Left ventricle myocardium inferior (tissue), 1 donor: ENCODE results near the gene ANGPTL8. TPM values are rescaled to one million over a fixed set of nuclear protein-coding genes. Genes with fewer than 3 reads are reported as not detected.

Experiments
- DNase-seq: peaks from one replicate; pipeline ENCODE4 v3.0.0-alpha.2; 2020
- H3K27ac ChIP-seq: fragments of 200-600 bp; replicated peaks from 2 replicates; pipeline ENCODE4 v1.8.0; 2021
- H3K27me3 ChIP-seq: fragments of 200-600 bp; 2 replicates; pipeline ENCODE4 v1.8.0; 2021; ENCODE audit warnings: low read depth
- H3K36me3 ChIP-seq: fragments of 200-600 bp; 2 replicates; pipeline ENCODE4 v1.8.0; 2021
- H3K4me1 ChIP-seq: fragments of 200-600 bp; 2 replicates; pipeline ENCODE4 v1.8.0; 2021
- H3K4me3 ChIP-seq: fragments of 200-600 bp; 2 replicates; pipeline ENCODE4 v1.8.0; 2021; ENCODE audit warnings: mild to moderate bottlenecking, moderate library complexity
- H3K9me3 ChIP-seq: fragments of 200-600 bp; replicated peaks from 2 replicates; pipeline ENCODE4 v1.8.0; 2021
- intact Hi-C: fragments of 100-400 bp; cut with micrococcal nuclease; formaldehyde crosslinking; loops from one replicate; pipeline ENCODE4 v1.11.0; 2022
- total RNA-seq: library from RNA; stranded (reverse); fragmentation: NEBNext Ultra II Directional; extraction: Animal tissue kit (Norgen Biotek cat#: 25700); gene quantifications from one replicate; pipeline ENCODE4 v1.2.1, GENCODE V29; 2021
- TF ChIP-seq, protein P1 (sequence below): fragments of 200-600 bp; IDR thresholded peaks from 2 replicates; pipeline ENCODE4 v1.8.0; 2021; ENCODE audit warnings: antibody characterized with exemption, mild to moderate bottlenecking, borderline replicate concordance
- donor health status: DM: no; HTN: yes; CAD: no; lungs with severe emphysema.

ANGPTL8 gene
- total RNA-seq, 1 donor from 2014 or later, result not detected

DNA sequence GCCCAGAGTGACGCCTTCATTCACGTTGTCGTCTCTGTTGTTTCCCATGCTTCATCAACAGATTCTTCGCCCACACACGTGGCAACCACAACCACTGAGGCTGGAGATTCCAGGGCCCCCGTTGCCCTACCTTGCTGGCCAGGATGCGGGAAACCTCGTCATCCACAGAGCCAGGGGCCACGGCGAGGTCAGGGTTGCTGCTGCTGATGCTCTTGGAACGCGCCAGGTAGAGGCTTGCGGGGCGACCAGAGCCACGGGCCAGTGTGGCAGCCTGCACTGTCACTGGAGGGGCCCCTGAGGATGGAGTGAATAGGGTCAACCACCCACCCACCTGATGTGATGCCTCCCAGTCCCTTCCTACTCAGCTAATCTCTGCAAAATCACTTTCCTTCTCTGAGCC is 6.3 kb upstream of the ANGPTL8 start:
- no peak for DNase-seq
- Histone ChIP-seq H3K27me3 (no peaks in the 10 kb centered on the region), H3K4me1 (no peaks in the 10 kb centered on the region), H3K27ac (no peak overlapping the region), H3K9me3 (no peaks in the 10 kb centered on the region), H3K4me3 (no peak overlapping the region), H3K36me3 (peaks cover 82% of the 10 kb centered on the region)
- intact Hi-C loops, result no loop called here
- TF ChIP-seq, protein P1, sequence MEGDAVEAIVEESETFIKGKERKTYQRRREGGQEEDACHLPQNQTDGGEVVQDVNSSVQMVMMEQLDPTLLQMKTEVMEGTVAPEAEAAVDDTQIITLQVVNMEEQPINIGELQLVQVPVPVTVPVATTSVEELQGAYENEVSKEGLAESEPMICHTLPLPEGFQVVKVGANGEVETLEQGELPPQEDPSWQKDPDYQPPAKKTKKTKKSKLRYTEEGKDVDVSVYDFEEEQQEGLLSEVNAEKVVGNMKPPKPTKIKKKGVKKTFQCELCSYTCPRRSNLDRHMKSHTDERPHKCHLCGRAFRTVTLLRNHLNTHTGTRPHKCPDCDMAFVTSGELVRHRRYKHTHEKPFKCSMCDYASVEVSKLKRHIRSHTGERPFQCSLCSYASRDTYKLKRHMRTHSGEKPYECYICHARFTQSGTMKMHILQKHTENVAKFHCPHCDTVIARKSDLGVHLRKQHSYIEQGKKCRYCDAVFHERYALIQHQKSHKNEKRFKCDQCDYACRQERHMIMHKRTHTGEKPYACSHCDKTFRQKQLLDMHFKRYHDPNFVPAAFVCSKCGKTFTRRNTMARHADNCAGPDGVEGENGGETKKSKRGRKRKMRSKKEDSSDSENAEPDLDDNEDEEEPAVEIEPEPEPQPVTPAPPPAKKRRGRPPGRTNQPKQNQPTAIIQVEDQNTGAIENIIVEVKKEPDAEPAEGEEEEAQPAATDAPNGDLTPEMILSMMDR, result no peak

GRCh38 chr19:11234486-11235075 is 4.8 kb upstream of the ANGPTL8 start:
- no peaks in the 10 kb centered on the region for H3K4me1 ChIP-seq
- H3K4me3 ChIP-seq, result no peak overlapping the region
- H3K9me3 ChIP-seq, result peaks cover 10% of the 10 kb centered on the region
- DNase-seq, result no peak
- peaks cover 88% of the 10 kb centered on the region for H3K36me3 ChIP-seq
- TF ChIP-seq, protein P1, result no peak
- intact Hi-C loops, result no loop called here
- peak overlapping the region; percentile 1 for H3K27ac ChIP-seq
- no peaks in the 10 kb centered on the region for H3K27me3 ChIP-seq

- intact Hi-C loops, result no loop called here
Measured at GRCh38 chr19:11236324-11237301, 2.8 kb upstream of the ANGPTL8 start.

DNA sequence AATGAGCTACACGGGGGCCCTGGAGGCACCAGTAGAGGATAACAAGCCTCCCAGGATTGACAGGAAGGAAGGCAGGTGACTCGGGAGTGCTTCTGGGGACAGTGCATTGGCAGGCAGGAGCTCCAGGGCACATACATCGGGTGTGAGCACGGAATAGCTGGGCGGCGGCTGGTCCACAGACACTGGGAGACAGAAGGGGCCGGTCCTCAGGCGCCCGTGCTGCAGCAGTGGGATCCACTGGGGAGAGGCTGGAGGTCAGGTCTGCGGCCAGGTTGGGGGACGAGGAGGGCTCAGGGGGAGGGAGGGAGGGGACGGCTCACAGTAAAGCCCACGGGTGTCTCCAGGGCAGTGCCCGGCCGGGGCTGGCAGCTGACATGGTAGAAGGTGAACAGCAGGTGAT is 2.1 kb upstream of the ANGPTL8 start:
- Histone ChIP-seq H3K4me3 (no peak overlapping the region), H3K4me1 (no peaks in the 10 kb centered on the region), H3K36me3 (peaks cover 90% of the 10 kb centered on the region), H3K27me3 (no peaks in the 10 kb centered on the region), H3K9me3 (peaks cover 13% of the 10 kb centered on the region), H3K27ac (no peak overlapping the region)
- TF ChIP-seq, protein P1, result no peak
- no peak for DNase-seq
- intact Hi-C loops, result no loop called here

More at GRCh38 chr19:11236324-11237301, 2.8 kb upstream of the ANGPTL8 start:
- Histone ChIP-seq H3K4me3 (no peak overlapping the region), H3K9me3 (peaks cover 13% of the 10 kb centered on the region), H3K4me1 (no peaks in the 10 kb centered on the region), H3K27ac (no peak overlapping the region), H3K27me3 (no peaks in the 10 kb centered on the region), H3K36me3 (peaks cover 90% of the 10 kb centered on the region)
- DNase-seq, result no peak
- TF ChIP-seq, protein P1, result no peak

DNA sequence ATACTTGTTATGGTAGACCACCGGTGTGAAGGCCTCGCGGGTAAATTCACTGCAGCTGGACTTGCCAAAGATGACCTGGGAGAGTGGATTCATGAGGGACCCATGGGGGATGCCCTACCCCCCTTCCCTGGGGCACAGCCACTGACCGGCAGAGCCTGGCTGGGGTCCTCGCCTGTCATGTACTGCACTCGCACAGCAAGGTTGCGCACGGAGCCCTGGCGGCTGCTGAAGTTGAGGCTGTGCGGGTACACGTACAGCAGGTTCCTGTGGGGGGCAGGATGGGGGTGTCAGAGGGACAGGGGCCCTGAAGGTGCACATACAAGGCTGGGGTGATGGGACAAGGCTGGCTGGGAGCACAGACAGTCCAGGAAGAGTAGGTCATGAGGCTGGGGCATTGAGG is 1.4 kb upstream of the ANGPTL8 start:
- no peak for DNase-seq
- H3K27ac ChIP-seq, result no peak overlapping the region
- intact Hi-C loops, result no loop called here
- H3K36me3 ChIP-seq, result peaks cover 89% of the 10 kb centered on the region
- no peaks in the 10 kb centered on the region for H3K4me1 ChIP-seq
- no peaks in the 10 kb centered on the region for H3K27me3 ChIP-seq
- H3K9me3 ChIP-seq, result peaks cover 13% of the 10 kb centered on the region
- TF ChIP-seq, protein P1, result no peak
- H3K4me3 ChIP-seq, result no peak overlapping the region
